Subcutaneous adipose tissue (tissue), 4 donors: Measurements from ENCODE around the gene DTX4. TPM values are rescaled to one million over a fixed set of nuclear protein-coding genes. Genes with fewer than 3 reads are reported as not detected.

Experiments
- total RNA-seq, 4 donors: library from RNA; depleted of rRNA; stranded (reverse); fragments of >200 nt; gene quantifications; one replicate each; pipeline ENCODE4 v1.1.0, GENCODE V29; 2016
- TF ChIP-seq, protein P1 (sequence below): fragments of 450-650 bp; IDR thresholded peaks from one replicate; pipeline ENCODE4 v1.5.1; 2016; ENCODE audit warnings: low read depth, mild to moderate bottlenecking, control low read depth, antibody characterized with exemption, moderate library complexity

DTX4 gene
- total RNA-seq, 4 donors from 2014 or later, result 7.9 to 30.6 (median 21.1) TPM

DNA sequence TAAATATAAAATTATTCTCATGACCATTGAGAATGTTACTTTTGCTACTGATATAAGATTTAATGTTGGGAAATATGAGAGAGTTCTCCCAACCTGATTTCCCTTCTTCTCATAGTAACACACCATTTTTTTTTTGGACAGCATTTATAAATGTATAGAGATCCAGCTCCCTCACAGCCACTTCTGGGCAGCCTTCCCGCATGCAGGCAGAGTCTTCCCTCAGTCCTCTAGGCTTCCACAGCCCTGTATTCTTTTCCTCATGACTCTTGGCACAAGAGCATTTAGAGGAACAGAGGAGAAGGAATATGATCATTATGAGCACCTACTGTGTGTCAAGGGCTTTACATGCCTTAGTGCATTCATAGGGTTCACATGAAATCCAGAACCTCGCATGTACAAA, 9.0 kb downstream of the DTX4 start:
- TF ChIP-seq, protein P1, sequence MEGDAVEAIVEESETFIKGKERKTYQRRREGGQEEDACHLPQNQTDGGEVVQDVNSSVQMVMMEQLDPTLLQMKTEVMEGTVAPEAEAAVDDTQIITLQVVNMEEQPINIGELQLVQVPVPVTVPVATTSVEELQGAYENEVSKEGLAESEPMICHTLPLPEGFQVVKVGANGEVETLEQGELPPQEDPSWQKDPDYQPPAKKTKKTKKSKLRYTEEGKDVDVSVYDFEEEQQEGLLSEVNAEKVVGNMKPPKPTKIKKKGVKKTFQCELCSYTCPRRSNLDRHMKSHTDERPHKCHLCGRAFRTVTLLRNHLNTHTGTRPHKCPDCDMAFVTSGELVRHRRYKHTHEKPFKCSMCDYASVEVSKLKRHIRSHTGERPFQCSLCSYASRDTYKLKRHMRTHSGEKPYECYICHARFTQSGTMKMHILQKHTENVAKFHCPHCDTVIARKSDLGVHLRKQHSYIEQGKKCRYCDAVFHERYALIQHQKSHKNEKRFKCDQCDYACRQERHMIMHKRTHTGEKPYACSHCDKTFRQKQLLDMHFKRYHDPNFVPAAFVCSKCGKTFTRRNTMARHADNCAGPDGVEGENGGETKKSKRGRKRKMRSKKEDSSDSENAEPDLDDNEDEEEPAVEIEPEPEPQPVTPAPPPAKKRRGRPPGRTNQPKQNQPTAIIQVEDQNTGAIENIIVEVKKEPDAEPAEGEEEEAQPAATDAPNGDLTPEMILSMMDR, result no peak

DNA sequence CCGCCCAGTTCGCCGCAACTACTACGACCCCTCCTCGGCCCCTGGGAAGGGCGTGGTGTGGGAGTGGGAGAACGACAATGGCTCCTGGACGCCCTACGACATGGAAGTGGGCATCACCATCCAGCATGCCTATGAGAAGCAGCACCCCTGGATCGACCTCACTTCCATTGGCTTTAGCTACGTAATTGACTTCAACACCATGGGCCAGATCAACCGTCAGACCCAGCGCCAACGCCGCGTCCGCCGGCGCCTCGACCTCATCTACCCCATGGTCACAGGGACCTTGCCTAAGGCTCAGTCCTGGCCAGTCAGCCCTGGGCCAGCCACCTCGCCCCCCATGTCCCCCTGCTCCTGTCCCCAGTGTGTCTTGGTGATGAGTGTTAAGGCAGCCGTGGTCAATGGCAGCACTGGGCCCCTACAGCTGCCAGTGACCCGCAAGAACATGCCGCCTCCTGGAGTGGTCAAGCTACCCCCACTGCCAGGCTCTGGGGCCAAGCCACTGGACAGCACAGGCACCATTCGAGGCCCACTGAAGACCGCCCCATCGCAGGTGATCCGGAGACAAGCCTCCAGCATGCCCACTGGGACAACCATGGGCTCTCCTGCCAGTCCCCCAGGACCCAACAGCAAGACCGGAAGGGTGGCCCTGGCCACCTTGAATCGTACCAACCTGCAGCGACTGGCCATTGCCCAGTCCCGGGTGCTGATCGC, 10.0 kb downstream of the DTX4 start:
- TF ChIP-seq, protein P1, result no peak

DNA sequence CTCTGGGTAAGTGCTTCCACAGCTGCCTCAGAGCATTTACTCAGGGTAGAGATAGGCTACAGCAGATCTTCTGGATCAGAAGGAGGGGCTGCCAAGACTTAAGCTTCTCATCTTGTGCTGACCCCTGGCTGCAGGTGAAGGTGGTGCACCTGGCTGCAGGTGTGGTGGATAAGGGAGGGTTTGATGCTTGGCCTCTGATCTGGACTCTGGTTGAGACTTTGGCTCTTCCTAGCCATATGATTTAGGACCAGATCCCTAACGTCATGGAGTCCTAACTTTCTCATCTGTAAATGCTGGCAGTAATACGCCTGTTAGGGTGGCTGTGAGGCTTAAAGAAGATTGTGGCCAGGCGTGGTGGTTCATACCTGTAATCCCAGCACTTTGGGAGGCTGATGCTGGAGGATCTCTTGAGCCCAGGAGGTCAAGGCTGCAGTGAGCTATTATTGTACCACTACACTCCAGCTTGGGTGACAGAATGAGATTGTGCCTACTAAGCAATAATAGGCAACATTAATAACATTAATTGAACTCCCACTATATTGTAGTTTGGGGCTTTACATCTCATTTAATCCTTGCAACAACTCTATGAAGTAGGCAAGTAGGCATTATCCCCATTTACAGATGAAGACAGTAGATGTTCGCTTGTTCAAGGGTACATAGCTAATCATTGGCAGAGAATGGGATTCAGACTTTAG, 10.7 kb downstream of the DTX4 start:
- TF ChIP-seq, protein P1, result no peak

DNA sequence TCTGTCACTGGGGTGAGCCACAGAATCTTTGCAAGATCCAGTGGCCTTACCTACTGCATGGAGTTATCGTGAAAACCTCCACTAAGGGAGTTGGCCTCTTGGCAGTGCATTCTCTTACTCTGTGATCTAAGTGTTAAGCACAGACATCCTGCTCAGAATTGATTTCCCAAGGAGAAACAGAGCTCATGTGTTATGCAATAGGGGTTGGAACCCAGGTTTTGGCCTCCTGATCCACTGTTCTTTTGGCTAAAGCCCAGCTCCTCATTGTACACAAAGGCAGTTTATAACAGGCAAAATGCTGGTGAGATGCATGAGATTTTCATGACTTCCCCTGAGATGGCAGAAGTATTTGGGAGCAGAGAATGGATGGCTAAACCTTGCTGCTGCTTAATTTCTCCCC, 11.8 kb downstream of the DTX4 start:
- TF ChIP-seq, protein P1, result no peak

DNA sequence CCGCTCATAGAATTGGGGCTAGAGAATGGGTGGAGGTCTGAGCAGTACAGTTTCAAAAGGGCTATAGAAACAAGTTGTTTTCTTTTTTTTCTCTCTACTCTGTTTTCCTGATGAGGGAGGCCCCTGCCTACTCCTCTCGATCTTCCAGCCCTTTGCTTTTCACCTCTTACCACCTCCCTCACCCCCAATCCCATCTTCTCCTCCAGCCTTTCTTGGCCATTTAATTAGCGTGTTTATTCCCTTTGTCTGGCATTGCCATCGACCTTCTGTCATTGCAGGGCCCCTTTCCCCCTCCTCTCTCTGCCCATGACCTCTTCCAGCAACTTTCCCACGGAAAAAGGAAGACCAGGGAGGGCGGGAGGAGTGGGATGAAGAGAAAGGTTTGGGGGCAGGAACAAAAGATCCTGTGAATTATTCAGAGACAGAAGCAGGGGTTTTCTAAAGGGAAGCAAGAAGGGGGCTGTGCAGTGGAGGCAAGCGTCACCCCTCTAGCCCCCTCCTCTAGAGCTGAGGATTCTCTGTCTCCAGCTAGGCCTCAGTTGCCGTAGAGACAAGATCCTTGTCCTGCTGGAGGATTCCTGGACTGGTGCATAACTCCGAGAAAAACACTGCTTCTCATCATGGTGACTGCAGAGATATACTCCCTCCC, 12.9 kb downstream of the DTX4 start:
- TF ChIP-seq, protein P1, result no peak

DNA sequence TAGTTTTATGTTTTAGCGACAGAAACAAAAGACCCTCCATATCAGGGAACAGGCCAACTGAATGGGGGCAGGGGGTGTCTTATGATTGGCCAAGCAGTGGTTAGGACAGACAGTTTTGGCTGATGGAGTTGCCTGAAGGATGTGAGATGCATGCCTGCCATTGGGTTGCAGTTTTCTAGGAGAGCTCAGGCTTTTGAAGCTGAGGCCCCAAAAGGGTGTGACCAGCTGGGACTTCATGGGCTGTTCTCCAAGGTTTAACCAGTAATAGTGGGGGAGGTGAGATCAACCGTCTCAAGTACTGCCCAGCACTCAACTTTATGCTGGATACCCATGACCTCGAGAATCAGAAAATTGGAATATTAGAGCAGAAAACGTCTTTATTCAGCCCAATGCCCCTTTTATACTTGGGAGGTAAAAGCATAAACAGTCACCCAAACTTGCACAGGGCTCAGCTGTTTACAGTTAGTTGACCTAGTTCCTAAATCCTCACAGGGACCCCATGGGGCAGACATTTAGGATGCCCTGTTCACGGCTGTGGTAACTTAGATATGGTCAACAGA, 13.5 kb downstream of the DTX4 start:
- TF ChIP-seq, protein P1, result no peak

DNA sequence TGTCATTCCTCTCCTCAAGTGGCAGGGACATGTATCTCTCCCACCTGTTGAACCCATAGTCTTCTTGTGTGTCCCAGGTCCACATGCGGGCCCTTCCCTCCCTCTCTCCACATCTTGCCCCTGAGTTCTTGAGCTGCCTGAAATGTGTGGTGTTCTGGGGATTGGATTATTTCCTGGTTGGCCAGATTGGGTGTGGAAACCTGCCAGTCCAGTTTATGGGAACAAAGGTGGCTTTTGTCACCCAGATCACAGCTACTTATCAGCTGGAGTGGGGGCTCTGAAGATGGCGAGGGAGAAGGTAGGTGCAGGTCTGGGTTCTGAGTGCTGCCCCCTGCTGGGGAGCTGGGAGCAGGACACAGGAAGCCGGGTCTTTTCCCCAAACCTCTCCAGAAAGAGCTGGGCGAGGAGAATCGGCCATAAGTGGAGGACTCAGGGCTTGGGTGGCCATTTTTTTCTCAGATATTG, 14.2 kb downstream of the DTX4 start:
- TF ChIP-seq, protein P1, result no peak
